Raji (cell line): ENCODE results near the gene PDZD7.

Experiments used
- POLR2A ChIP-seq: IDR thresholded peaks from 2 replicates; pipeline ENCODE4 v1.6.1; 2011; ENCODE audit warnings: low read depth, low read length, control low read depth; ENCODE audit not compliant: insufficient read depth

PDZD7 gene

DNA sequence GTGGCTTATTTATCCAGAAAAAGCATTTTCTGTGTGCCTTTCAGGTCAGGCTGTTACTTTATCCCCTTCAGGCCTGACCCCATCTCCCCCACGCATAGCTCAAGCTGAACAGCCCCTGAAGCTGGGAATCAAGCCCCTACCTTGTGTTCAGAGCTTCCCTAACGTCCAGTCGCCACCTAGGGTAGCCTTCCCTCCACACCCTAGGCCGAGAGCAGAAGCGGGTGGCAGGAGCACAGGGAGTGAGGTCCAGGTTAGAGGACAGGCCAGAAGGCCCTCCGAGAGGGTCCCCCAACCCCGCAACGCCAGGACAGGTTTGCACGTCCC lies 62.1 kb downstream of the PDZD7 start:
- no peak for TF ChIP-seq POLR2A

DNA sequence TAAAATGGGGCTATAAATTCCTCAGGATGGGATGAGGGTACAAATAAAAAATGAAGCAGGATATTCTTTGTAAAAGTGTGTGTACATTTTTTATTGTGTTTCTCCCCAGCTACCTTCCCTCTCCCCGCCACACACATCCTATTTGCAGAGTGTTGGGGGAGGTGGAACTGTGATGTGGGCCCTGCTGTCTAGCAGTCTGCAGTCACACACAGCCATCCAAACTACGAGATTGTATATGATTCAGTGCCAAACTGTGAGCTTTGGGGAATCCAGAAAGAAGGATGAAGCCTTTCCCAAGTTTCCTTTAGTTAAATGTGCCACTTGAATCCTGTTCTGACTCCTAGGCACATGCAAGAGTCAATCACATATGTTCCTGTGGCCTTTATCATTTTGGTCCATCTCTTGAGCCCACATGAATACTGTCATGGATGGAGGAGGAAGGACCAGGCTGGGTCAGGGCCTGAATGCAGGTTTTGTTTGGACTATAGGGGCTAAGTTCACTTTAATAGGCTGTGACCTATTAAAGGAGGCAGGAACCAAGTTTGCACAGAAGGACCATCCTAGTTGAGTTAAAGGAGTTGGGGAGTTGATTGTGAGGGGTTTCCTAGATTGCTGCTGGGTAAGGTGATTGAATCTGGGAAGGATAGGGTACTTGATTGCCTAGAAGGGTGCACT lies 62.7 kb downstream of the PDZD7 start:
- TF ChIP-seq POLR2A, result no peak

- TF ChIP-seq POLR2A, result no peak
Observed at GRCh38 chr10:100967332-100967731, 63.6 kb downstream of the PDZD7 start.

- TF ChIP-seq POLR2A, result no peak
Observed at GRCh38 chr10:100966887-100967286, 64.0 kb downstream of the PDZD7 start.

GRCh38 chr10:100965820-100966219 lies 65.1 kb downstream of the PDZD7 start:
- TF ChIP-seq POLR2A, result no peak

- no peak for TF ChIP-seq POLR2A
Observed at GRCh38 chr10:100963826-100964225, 67.1 kb downstream of the PDZD7 start.

GRCh38 chr10:100962351-100963080 lies 68.4 kb downstream of the PDZD7 start:
- no peak for TF ChIP-seq POLR2A

DNA sequence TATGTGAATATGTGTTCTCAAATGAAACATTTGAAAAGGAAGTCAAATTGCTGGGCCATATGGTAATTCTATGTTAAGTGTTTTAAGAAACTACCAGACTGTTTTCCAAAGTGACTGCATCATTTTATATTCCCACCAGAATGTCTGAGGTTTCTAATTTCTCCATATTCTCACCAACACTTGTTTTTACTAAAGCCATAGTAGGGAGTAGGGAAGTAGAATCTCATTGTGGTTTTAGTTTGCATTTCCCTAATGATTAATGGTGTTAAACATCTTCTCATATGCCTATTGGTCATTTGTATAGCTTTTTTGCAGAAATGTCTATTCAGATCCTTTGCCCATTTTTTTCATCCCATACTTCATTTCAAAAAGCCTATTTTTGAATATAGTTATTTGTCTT lies 70.7 kb downstream of the PDZD7 start:
- TF ChIP-seq POLR2A, result no peak
